ENCODE measurements around the gene CPTP. TPM values are rescaled to one million over a fixed set of nuclear protein-coding genes. Genes with fewer than 3 reads are reported as not detected.

CPTP gene
- total RNA-seq, 1 donor: 26.7 TPM

- DNase-seq (ENCODE audit: low read depth in 2 of 3, low spot score in 2 of 3): no peak
These were observed 8.3 kb downstream of the CPTP start for GRCh38 chr1:1332774-1333480.

GRCh38 chr1:1333551-1334241, 9.1 kb downstream of the CPTP start:
- DNase-seq (ENCODE audit: low read depth in 2 of 3, low spot score in 2 of 3): no peak

GRCh38 chr1:1334835-1335234, 10.2 kb downstream of the CPTP start:
- no peak for DNase-seq (ENCODE audit: low read depth in 2 of 3, low spot score in 2 of 3)

GRCh38 chr1:1335283-1335682, 10.7 kb downstream of the CPTP start:
- DNase-seq (ENCODE audit: low read depth in 2 of 3, low spot score in 2 of 3): no peak

- DNase-seq (ENCODE audit: low read depth in 2 of 3, low spot score in 2 of 3): no peak
These were observed 11.2 kb downstream of the CPTP start for GRCh38 chr1:1335792-1336248.

- DNase-seq (ENCODE audit: low read depth in 2 of 3, low spot score in 2 of 3): no peak
These were observed 11.8 kb downstream of the CPTP start for GRCh38 chr1:1336446-1336845.

- DNase-seq (ENCODE audit: low read depth in 2 of 3, low spot score in 2 of 3): no peak
These were observed 12.6 kb downstream of the CPTP start for GRCh38 chr1:1336931-1337792.

GRCh38 chr1:1337793-1338147, 13.2 kb downstream of the CPTP start:
- no peak for DNase-seq (ENCODE audit: low read depth in 2 of 3, low spot score in 2 of 3)

- DNase-seq (ENCODE audit: low read depth in 2 of 3, low spot score in 2 of 3): no peak
These were observed 13.7 kb downstream of the CPTP start for GRCh38 chr1:1338278-1338677.

- no peak for DNase-seq (ENCODE audit: low read depth in 2 of 3, low spot score in 2 of 3)
These were observed 15.6 kb downstream of the CPTP start for GRCh38 chr1:1340185-1340584.

- DNase-seq (ENCODE audit: low read depth in 2 of 3, low spot score in 2 of 3): no peak
These were observed 16.4 kb downstream of the CPTP start for GRCh38 chr1:1340791-1341548.

- no peak for DNase-seq (ENCODE audit: low read depth in 2 of 3, low spot score in 2 of 3)
These were observed 17.0 kb downstream of the CPTP start for GRCh38 chr1:1341549-1342021.

- DNase-seq (ENCODE audit: low read depth in 2 of 3, low spot score in 2 of 3): no peak
These were observed 17.5 kb downstream of the CPTP start for GRCh38 chr1:1342061-1342562.

GRCh38 chr1:1342584-1343115, 18.0 kb downstream of the CPTP start:
- no peak for DNase-seq (ENCODE audit: low read depth in 2 of 3, low spot score in 2 of 3)

GRCh38 chr1:1343811-1344421, 19.3 kb downstream of the CPTP start:
- DNase-seq (ENCODE audit: low read depth in 2 of 3, low spot score in 2 of 3): no peak

GRCh38 chr1:1344655-1345361, 20.2 kb downstream of the CPTP start:
- DNase-seq (ENCODE audit: low read depth in 2 of 3, low spot score in 2 of 3): no peak

- DNase-seq (ENCODE audit: low read depth in 2 of 3, low spot score in 2 of 3): no peak
These were observed 20.8 kb downstream of the CPTP start for GRCh38 chr1:1345384-1345783.

GRCh38 chr1:1345860-1346500, 21.4 kb downstream of the CPTP start:
- DNase-seq (ENCODE audit: low read depth in 2 of 3, low spot score in 2 of 3): no peak

- DNase-seq (ENCODE audit: low read depth in 2 of 3, low spot score in 2 of 3): no peak
These were observed 21.9 kb downstream of the CPTP start for GRCh38 chr1:1346501-1346890.

Data from hematopoietic multipotent progenitor cell (in vitro differentiated cells).